H1 (cell line): ENCODE results near the gene ZNF611. TPM values are rescaled to one million over a fixed set of nuclear protein-coding genes. Genes with fewer than 3 reads are reported as not detected.

Experiments used
- BCL11A ChIP-seq, 2 experiments: IDR thresholded peaks; one replicate each; pipeline ENCODE4 v1.6.1; 2011; ENCODE audit warnings: low read depth in 2 of 2, low read length in 2 of 2, mild to moderate bottlenecking in 2 of 2
- RBBP5 ChIP-seq: IDR thresholded peaks from 2 replicates; pipeline ENCODE4 v1.7.1; 2012; ENCODE audit warnings: low read depth, mild to moderate bottlenecking, inconsistent platforms, low read length, moderate library complexity, borderline replicate concordance
- SP1 ChIP-seq: IDR thresholded peaks from 2 replicates; pipeline ENCODE4 v1.6.1; 2011; ENCODE audit warnings: low read depth, low read length
- polyA plus RNA-seq, 7 experiments: library from polyadenylated mRNA; depleted of rRNA in 3 of 7; stranded (reverse) in 5 of 7; unstranded in 2 of 7; fragments of >200 nt in 5 of 7; fragments of 200-250 nt in 2 of 7; gene quantifications; 1 replicate in 5 of 7; 2 replicates in 1 of 7; 4 replicates in 1 of 7; pipeline versions ENCODE4 v1.2.1 to v1.2.3, GENCODE V29; 2011 to 2013; ENCODE audit warnings: missing spikeins in 2 of 7, mixed read lengths in 2 of 7
- total RNA-seq: library from RNA; stranded (reverse); fragmentation: NEBNext Ultra II Directional; extraction: Animal tissue kit (Norgen Biotek cat#: 25700); gene quantifications from 2 replicates; pipeline ENCODE4 v1.2.1, GENCODE V29; 2021

Gene ZNF611
- total and polyA plus RNA-seq, 2 of the 8 experiments (the other 6 are each of a cell fraction or from before 2014, with no cell fraction given): 1.9 to 19.0 TPM

GRCh38 chr19:52690369-52691214 lies 44.3 kb downstream of the ZNF611 start (continued):
- TF ChIP-seq SP1 (no peak), RBBP5 (0 out of 2 replicates have a peak, but pooled peaks have one; percentile 15), BCL11A (IDR thresholded peaks at IDR 0.05; ENCODE audit: low read depth in 2 of 2, low read length in 2 of 2) (no peak)
